ENCODE data around the gene MALL.

- no peak for TF ChIP-seq RELA (IDR thresholded peaks at IDR 0.05; ENCODE audit: borderline replicate concordance, partially characterized antibody)
- TF ChIP-seq CTCF (IDR thresholded peaks at IDR 0.05 in 2 of 3, conservative IDR thresholded peaks at IDR 0.05 in 1 of 3; ENCODE audit: control insufficient read depth in 2 of 3, extremely low read depth in 1 of 3, insufficient read depth in 1 of 3, low read depth in 3 of 3, low read length in 3 of 3), result no peak
Measured at GRCh38 chr2:110115291-110116032, at the start of gene MALL.
